Smooth muscle cell of the brain vasculature (primary cell): ENCODE measurements around the gene LRRC10.

Source experiments
- DNase-seq: peaks from one replicate; pipeline ENCODE4 v3.0.0-alpha.2; 2012; ENCODE audit warnings: low read depth, low spot score

The LRRC10 gene

DNA sequence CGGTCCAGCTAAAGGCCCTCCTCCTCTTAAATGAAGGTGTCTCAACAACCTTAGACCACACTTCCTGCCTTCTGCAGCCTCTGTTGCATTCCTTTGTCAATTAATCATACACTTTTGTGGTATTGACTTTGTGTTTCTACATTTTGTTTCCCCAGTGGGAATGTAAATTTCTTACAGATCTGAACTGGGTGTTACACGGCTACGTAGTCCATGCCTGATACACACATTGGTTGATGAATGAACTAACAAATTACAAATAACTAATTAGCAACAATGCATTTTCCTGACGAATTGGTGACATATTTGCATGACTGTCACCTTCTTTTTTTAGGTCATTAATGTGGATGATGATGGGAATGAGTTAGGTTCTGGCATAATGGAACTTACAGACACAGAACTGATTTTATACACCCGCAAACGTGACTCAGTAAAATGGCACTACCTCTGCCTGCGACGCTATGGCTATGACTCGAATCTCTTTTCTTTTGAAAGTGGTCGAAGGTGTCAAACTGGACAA is 40.6 kb downstream of the LRRC10 start:
- no peak for DNase-seq

DNA sequence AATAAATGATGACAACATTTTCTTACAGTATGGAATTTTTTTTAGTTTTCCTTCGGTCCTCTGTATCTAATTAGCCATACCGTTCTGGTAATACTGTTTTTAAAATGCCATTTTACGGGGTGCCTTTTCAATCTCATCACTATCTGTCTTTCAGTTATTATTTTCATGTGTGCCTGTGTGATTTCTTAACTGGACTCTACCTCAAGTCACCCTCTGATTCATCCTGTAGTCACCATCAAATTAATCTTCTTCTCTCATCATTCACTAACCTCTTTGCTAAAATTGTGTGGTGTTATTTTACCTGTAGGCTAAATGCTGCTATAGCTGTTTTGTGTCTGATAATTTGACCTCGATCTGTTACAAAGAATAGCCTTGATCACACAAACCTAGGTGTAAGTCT is 41.5 kb downstream of the LRRC10 start:
- no peak for DNase-seq

DNA sequence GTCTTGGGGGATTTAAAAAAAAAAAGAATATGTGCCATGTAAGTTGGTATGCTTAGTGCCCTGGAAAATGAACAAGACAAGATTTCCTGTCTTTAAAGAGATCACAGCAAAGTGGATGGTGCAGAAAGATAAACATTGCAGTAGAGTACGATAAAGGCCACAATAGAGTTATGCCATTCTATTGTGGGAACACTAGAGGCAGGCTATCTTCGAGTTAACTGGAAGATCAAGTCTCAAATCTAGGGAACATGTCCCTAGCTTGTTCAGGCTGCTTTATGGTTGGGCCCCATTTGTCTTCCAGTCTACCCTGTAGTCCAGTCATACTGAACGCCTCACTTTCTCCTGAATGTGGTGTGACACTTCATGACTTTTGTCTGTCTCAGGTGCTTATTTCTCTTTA is 44.1 kb downstream of the LRRC10 start:
- no peak for DNase-seq

DNA sequence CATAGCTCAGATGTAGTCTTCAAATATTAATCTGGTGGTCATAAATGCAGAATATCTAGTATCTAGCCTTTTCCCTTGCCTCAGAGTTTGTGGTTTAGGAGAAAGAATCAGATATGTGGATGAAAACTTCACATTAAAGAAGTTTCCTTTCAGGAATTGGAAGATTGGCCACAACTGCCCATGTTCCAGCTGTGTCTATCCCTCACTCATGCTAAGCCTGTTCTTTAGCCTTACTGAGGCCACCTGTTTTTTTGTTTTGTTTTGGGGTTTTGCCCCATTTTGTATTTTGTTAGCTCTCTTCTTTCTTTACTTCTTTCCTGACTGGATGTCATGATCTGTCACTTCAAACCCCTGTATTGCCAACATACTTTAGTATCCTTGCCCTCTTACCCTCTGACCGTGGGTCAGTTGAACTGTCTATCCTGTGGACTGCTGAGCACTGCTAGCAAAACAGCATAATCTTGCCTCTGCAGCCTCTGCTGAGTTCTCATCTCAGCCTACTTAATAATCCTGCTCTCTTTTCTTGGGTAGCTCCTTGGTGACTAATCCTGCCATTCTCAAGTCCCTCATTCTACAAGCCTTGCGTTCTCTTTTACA is 47.4 kb downstream of the LRRC10 start:
- DNase-seq: no peak
